8988T (cell line): Measurements from ENCODE around the gene SRGN.
"Not testable (repeated sequence)": the region's sequence is repeated elsewhere in the genome, so short reads cannot be mapped to it uniquely, and the experiment has no call there.

ENCODE experiments used
- DNase-seq: peaks from one replicate; pipeline ENCODE4 v3.0.0; 2011

Gene SRGN

DNA sequence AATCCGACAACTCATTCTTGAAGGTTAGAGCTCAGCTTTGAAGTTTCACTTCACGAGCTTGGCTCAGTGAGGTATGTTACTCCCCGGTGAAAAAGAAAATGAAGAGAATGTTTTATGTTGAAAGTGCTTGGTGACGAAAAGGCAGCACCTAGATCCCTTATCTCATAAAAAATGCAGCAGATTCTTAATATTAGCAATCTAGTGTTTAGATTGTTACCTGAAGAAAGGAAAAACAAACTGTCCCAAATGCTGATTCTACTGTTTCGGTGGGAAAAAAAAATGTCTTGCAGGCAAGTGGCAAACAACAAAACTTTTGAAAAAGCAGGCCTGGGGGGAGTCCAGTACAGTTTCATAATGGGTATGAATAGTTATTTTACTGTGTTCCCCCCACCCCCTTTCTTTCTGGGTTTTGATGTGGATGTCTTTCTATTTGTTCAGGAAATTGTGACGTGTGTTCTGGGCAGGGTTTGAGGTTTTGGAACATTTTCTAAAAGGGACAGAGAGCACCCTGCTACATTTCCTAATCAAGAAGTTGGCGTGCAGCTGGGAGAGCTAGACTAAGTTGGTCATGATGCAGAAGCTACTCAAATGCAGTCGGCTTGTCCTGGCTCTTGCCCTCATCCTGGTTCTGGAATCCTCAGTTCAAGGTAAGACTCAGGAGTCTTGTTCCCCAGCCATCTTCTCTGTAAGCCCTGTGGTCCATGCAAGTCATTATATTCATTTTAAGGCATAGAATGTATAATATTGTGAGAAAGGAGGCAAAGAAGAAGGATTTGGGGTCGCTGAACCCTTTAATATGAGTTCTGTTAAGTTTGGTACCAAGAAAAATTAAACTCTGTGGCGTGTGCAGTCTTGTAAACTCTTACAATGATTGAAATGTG is at the start of gene SRGN:
TSS of gene SRGN (plus strand) at position 514 of the 881 bp plus-strand sequence. CDS start at position 569, 55 bp downstream.
- DNase-seq: no peak

DNA sequence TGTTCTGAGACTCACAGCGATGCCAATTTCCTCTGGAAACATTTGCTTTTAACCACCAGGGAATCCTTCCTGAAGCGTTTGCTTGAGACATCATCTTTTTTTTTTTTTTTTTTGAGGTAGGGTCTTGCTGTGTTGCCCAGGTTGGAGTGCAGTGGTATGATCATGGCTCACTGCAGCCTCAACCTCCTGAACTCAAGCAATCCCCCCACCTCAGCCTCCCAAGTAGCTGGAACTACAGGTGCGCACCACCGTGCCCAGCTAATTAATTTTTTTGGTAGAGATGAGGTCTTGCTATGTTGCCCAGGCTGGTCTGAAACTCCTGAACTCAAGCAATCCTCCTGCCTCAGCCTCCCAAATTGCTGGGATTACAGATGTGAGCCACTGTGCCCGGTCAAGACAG is 47.0 kb upstream of the SRGN start:
- DNase-seq: not testable (repeated sequence)

DNA sequence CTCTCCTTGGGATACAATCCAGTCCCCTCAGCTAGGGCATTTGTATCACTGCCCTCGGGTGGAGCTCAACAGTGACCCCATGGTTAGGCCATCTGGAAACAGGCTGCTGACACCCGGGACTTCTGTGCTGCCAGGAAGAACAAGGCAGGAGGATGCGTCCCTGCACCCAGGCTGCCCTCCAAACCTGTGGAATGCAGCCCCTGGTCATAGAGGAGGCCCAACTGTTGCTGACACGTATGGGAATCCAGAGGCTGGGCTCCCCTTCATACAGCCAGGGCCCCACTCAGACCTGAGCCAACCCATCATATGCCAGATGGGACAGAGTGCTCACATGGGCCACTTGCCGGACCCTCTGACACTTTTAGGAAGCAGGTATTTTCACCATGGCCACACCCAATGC is 45.5 kb upstream of the SRGN start:
- no peak for DNase-seq

GRCh38 chr10:69042838-69043237 is 45.1 kb upstream of the SRGN start:
- no peak for DNase-seq

DNA sequence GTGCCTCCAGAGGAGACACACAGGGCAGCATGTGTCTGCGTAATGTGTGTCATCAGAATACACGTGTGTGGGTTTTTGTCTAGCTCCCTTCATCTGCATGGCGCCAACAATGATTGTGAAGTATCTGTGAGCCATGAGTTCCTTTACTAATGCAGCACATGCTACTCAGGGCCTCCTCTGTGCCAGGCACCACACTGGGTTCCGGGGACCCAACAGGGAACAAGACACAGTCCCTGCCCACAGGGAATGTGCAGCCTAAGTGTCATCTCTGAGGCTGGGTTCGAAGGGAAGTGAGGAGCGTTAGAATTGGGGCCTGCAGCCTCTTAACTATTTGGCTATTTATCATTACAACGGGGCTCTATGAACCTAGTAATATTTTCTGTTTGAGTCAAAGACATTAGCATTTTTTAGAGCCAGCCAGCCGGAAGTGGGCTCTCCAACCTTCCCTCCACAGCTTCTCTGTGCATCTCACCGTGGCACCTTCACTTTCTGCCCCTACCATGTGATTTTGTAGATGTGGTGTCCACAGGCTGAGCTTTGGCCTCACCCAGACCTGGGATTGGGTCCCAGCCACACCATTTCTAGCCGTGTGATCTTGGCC is 43.9 kb upstream of the SRGN start:
- no peak for DNase-seq

- no peak for DNase-seq
Measured at GRCh38 chr10:69044546-69044945, 43.4 kb upstream of the SRGN start.

- DNase-seq: no peak
Measured at GRCh38 chr10:69045441-69046300, 42.2 kb upstream of the SRGN start.

GRCh38 chr10:69047111-69047832 is 40.6 kb upstream of the SRGN start:
- DNase-seq: no peak

DNA sequence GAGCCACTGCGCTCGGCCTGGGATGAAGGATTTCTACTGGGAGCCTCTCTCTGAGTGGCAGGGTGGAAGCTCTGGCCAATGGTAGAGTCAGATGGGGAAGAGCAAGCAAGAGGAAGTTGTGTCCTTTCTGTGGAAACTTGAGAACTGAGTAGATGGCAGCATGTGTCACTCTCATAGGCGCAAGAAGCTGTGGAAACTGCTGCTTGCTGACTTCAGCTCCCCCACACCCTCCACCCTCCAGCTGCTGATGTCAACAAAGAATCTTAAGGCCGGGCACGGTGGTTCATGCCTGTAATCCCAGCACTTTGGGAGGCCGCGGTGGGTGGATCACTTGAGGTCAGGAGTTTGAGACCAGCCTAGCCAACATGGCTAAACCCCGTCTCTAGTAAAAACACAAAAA is 39.8 kb upstream of the SRGN start:
- no peak for DNase-seq

DNA sequence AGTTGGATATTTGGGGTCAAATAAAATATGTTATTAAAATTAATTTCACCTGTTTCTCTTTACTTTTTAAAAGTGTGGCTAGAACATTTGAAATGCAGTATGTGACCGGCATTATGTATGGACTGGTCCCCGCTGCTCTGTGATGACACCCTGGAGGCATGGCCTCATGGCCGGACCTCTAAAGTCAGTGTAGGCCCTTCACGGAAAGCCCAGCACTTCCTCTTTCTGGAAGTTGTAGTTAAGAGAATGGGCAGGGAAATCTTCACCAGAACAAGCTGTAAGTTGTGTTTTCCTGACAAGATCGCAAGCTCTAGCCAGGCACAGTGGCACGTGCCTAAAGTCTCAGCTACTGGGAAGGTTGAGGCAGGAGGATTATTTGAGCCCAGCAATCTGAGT is 38.3 kb upstream of the SRGN start:
- DNase-seq: no peak

DNA sequence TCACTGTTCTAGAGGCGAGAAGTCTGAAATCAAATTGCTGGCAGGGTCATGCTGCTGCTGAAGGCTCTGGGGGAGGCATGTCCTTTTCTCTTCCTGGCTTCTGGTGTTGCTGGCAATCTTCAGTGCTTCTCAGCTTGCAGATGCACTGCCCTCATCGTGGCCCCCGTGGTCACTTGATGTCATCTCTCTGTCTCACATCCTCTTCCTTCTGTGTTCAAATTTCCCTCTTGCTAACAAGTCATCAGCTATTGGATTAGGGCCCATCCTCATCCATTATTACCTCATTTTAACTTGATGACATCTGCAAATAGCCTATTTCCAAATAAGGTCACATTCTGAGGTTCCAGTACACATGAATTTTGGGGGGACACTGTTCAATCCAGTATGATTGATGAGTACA is 36.6 kb upstream of the SRGN start:
- DNase-seq: no peak

- DNase-seq: no peak
Measured at GRCh38 chr10:69051710-69052487, 36.0 kb upstream of the SRGN start.

DNA sequence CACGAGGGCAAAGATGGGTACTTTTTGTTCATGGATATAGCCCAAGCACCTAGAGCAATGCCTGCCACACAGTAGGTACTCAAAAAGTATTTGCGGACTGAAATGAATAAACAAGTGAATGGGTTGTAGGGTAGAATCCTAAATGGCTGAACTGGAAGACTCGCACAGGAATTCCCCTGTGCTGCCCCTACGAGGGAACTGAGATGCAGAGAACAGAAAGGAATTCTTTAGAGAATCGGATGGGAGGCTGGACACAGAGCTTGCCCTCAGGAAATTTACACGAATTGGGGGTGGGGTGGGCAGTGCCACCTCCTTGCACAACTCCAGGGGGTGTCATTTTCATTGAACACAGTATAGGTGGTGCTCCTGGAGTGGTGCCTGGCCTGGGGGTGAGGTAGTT is 35.2 kb upstream of the SRGN start:
- DNase-seq: no peak

DNA sequence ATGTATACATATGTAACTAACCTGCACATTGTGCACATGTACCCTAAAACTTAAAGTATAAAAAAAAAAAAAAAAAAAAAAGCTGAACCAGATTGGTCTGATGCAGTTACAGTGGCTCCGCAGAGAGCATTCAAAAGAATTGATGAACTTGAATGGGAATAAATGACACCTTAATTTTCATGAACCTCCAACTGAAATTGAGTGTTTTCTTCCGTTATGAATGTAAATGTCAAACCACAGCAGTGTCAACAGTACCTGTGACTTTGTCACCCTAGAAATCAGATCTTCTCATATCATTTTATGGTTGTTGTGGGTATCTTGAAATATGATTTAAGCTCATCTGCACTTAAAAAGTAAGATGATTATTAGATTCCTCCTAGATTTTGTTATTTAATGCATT is 32.7 kb upstream of the SRGN start:
- no peak for DNase-seq

DNA sequence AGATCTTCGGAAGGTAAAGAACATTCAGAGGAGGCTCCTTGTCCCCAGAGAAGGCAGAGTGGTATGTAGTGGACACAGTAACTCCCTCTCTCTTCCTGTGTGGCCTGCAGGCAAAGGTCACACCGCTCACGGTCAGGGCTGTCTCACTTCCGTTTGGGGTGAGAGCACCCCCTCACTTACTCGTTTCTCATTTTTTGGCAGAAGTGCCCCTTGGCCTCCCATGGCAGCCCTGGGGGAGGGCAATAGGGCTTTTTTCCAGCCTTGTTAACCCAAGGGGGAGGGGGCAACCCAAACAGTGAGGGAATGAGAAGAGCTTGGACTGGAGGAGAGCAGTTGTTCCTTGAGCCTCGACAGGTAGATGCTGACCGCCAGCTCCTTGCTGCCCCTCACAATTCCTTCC is 31.8 kb upstream of the SRGN start:
- DNase-seq: no peak

DNA sequence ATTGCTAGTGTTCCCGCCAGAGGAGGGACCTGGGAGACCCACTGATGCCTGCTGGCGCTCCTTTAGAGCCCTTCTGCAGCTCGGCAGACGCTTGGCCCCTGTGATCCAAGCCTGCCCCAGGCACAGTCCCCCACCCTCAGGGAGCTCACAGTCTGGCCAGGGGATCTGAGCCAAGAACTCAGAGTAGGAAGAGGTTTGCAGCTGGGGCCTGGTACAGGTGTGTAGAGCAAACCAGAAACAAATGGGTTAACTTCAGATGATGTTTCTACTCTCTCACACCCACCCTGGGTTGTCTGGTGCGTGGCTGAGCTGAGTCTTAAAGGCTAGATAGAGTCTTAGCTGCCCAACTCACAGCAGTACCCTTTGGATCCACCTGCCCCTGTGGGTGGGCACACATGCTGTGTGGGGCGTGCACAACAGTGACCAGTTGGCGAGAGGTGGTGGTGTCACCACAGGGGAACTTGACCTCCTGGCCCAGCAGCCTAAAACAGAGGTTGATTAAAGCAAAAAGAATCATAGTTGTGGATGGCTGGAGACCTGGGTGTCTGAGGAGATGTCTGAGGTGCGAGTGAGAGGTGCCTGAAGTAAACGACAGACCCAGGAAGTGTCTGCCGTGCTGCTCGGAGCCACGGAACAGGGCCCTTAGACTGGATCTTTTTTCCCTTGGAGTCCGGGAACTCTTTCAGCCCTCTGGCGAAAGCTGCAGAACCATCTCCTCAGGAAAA is 31.2 kb upstream of the SRGN start:
- DNase-seq: no peak

GRCh38 chr10:69057261-69057950 is 30.5 kb upstream of the SRGN start:
- DNase-seq: no peak

DNA sequence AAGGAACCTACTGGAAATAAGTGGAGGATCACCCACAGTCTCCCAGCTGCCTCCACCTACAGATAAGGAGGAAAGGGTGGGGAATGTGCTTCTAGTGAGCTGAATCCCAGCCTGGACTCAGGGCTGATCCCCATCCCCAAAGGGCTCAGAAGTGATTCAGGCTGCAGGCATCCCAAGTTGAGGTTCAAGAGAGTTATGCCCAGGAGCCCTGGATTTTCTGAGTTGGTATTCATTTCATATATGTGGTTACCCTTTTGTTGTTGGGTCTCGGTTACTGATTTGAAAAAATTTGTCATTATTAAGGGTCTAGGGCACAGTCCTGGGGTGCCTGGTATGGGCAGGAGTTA is 30.0 kb upstream of the SRGN start:
- no peak for DNase-seq

GRCh38 chr10:69060127-69060798 is 27.6 kb upstream of the SRGN start:
- DNase-seq: no peak
